Coronary artery (tissue), 2 donors: ENCODE data around the gene SH3BP2.

Experiments used
- DNase-seq: peaks from one replicate; pipeline ENCODE4 v3.0.0-alpha.2; 2017; ENCODE audit warnings: low spot score
- H3K27ac ChIP-seq, 2 donors: fragments of 200-600 bp; sonication (generic); one replicate each; pipeline ENCODE4 v1.5.1; 2016 to 2019
- H3K4me3 ChIP-seq: fragments of 200-600 bp; sonication (generic); 2 replicates; pipeline ENCODE4 v1.5.1; 2016; ENCODE audit warnings: mild to moderate bottlenecking, moderate library complexity
- CTCF ChIP-seq: fragments of 200-600 bp; sonication (generic); IDR thresholded peaks from one replicate; pipeline ENCODE4 v1.5.1; 2019; ENCODE audit warnings: antibody characterized with exemption

Gene SH3BP2

GRCh38 chr4:2781911-2782310 is 11.0 kb upstream of the SH3BP2 start:
- peak; percentile 17 for DNase-seq
- no peak overlapping the region for H3K27ac ChIP-seq
- no peak for TF ChIP-seq CTCF
- no peak overlapping the region for H3K4me3 ChIP-seq

- Histone ChIP-seq H3K4me3 (no peak overlapping the region), H3K27ac (no peak overlapping the region)
- no peak for DNase-seq
- no peak for TF ChIP-seq CTCF
These were observed 9.1 kb upstream of the SH3BP2 start for GRCh38 chr4:2783790-2784189.

- no peak for TF ChIP-seq CTCF
- peak; percentile 24 for DNase-seq
- Histone ChIP-seq H3K27ac (no peak overlapping the region), H3K4me3 (no peak overlapping the region)
These were observed 7.3 kb upstream of the SH3BP2 start for GRCh38 chr4:2785613-2786012.

GRCh38 chr4:2786152-2786671 is 6.7 kb upstream of the SH3BP2 start:
- peak overlapping the region in 1 of 2 donors; percentile 56 for H3K27ac ChIP-seq

GRCh38 chr4:2786794-2787229 is 6.1 kb upstream of the SH3BP2 start:
- H3K4me3 ChIP-seq, result no peak overlapping the region
- TF ChIP-seq CTCF, result no peak
- peak overlapping the region; percentile 56 to 79 for H3K27ac ChIP-seq
- DNase-seq, result peak; percentile 60

More at GRCh38 chr4:2786152-2786671, 6.7 kb upstream of the SH3BP2 start:
- no peak for TF ChIP-seq CTCF
- no peak overlapping the region for H3K4me3 ChIP-seq
- DNase-seq, result peak; percentile 70

- Histone ChIP-seq H3K4me3 (no peak overlapping the region), H3K27ac (peak overlapping the region; percentile 56 to 79)
- no peak for TF ChIP-seq CTCF
- DNase-seq, result peak; percentile 75
These were observed 5.4 kb upstream of the SH3BP2 start for GRCh38 chr4:2787230-2788100.

GRCh38 chr4:2788101-2788500 is 4.8 kb upstream of the SH3BP2 start:
- Histone ChIP-seq H3K4me3 (no peak overlapping the region), H3K27ac (peak overlapping the region; percentile 56 to 79)
- DNase-seq, result no peak
- TF ChIP-seq CTCF, result no peak
